Nephron progenitor cell (in vitro differentiated cells): Measurements from ENCODE around the gene C11orf65.
"Not testable (repeated sequence)": the region's sequence is repeated elsewhere in the genome, so short reads cannot be mapped to it uniquely, and the experiment has no call there.

Source experiments
- DNase-seq: peaks from one replicate; pipeline ENCODE4 v3.0.0; 2021
- H3K27ac Mint-ChIP-seq: 2 replicates; pipeline ENCODE4 v1.8.0; 2021; ENCODE audit warnings: mild to moderate bottlenecking, moderate library complexity, mixed read lengths
- H3K27me3 Mint-ChIP-seq: 2 replicates; pipeline ENCODE4 v1.8.0; 2021; ENCODE audit warnings: mild to moderate bottlenecking, low read depth, mixed read lengths; ENCODE audit not compliant: poor library complexity
- H3K36me3 Mint-ChIP-seq: 2 replicates; pipeline ENCODE4 v1.8.0; 2021; ENCODE audit warnings: low read depth, mixed read lengths
- H3K4me1 Mint-ChIP-seq: 2 replicates; pipeline ENCODE4 v1.8.0; 2021; ENCODE audit warnings: mixed read lengths
- H3K4me3 Mint-ChIP-seq: 2 replicates; pipeline ENCODE4 v1.8.0; 2021; ENCODE audit warnings: mild to moderate bottlenecking, moderate library complexity, mixed read lengths
- H3K9me3 Mint-ChIP-seq: 2 replicates; pipeline ENCODE4 v1.8.0; 2021; ENCODE audit warnings: mild to moderate bottlenecking, moderate library complexity, mixed read lengths
- CTCF ChIP-seq: fragments of 200-600 bp; sonication (generic); IDR thresholded peaks from 2 replicates; pipeline ENCODE4 v1.5.0; 2021; ENCODE audit warnings: antibody characterized with exemption

The C11orf65 gene

GRCh38 chr11:108431997-108432396 lies 35.3 kb downstream of the C11orf65 start:
- H3K9me3 Mint-ChIP-seq: peaks cover 31% of the 10 kb centered on the region
- peaks cover 4% of the 10 kb centered on the region for H3K27me3 Mint-ChIP-seq
- TF ChIP-seq CTCF: no peak
- no peak for DNase-seq
- no peak overlapping the region for H3K27ac Mint-ChIP-seq
- peaks cover 8% of the 10 kb centered on the region for H3K36me3 Mint-ChIP-seq
- H3K4me3 Mint-ChIP-seq: no peak overlapping the region
- H3K4me1 Mint-ChIP-seq: no peaks in the 10 kb centered on the region

GRCh38 chr11:108431370-108431769 lies 36.0 kb downstream of the C11orf65 start:
- no peak overlapping the region for H3K27ac Mint-ChIP-seq
- peaks cover 4% of the 10 kb centered on the region for H3K27me3 Mint-ChIP-seq
- H3K9me3 Mint-ChIP-seq: peaks cover 31% of the 10 kb centered on the region
- no peak for TF ChIP-seq CTCF
- H3K4me1 Mint-ChIP-seq: no peaks in the 10 kb centered on the region
- H3K36me3 Mint-ChIP-seq: peaks cover 6% of the 10 kb centered on the region
- no peak for DNase-seq
- no peak overlapping the region for H3K4me3 Mint-ChIP-seq

- not testable (repeated sequence) for H3K36me3 Mint-ChIP-seq, H3K4me1 Mint-ChIP-seq, H3K27ac Mint-ChIP-seq, H3K27me3 Mint-ChIP-seq, H3K4me3 Mint-ChIP-seq
- peaks cover 30% of the 10 kb centered on the region for H3K9me3 Mint-ChIP-seq
- DNase-seq: peak; percentile 5
Observed at GRCh38 chr11:108417551-108417950, 49.8 kb downstream of the C11orf65 start.

GRCh38 chr11:108414958-108415357 lies 52.4 kb downstream of the C11orf65 start:
- Mint-ChIP-seq H3K27me3 (peaks cover 3% of the 10 kb centered on the region), H3K9me3 (peaks cover 25% of the 10 kb centered on the region), H3K36me3 (no peaks in the 10 kb centered on the region), H3K27ac (no peak overlapping the region), H3K4me3 (no peak overlapping the region), H3K4me1 (no peaks in the 10 kb centered on the region)
- no peak for DNase-seq
- no peak for TF ChIP-seq CTCF

GRCh38 chr11:108405706-108406105 lies 61.6 kb downstream of the C11orf65 start:
- H3K4me3 Mint-ChIP-seq: no peak overlapping the region
- no peaks in the 10 kb centered on the region for H3K36me3 Mint-ChIP-seq
- TF ChIP-seq CTCF: no peak
- H3K27me3 Mint-ChIP-seq: peaks cover 3% of the 10 kb centered on the region
- H3K9me3 Mint-ChIP-seq: no peaks in the 10 kb centered on the region
- no peak for DNase-seq
- H3K27ac Mint-ChIP-seq: no peak overlapping the region
- H3K4me1 Mint-ChIP-seq: peaks cover 13% of the 10 kb centered on the region

GRCh38 chr11:108403052-108403451 lies 64.3 kb downstream of the C11orf65 start:
- H3K27me3 Mint-ChIP-seq: no peaks in the 10 kb centered on the region
- no peak for TF ChIP-seq CTCF
- no peaks in the 10 kb centered on the region for H3K36me3 Mint-ChIP-seq
- no peak overlapping the region for H3K4me3 Mint-ChIP-seq
- DNase-seq: no peak
- H3K4me1 Mint-ChIP-seq: peaks cover 21% of the 10 kb centered on the region
- no peaks in the 10 kb centered on the region for H3K9me3 Mint-ChIP-seq
- no peak overlapping the region for H3K27ac Mint-ChIP-seq
